Muscle of leg (tissue), 11 donors: ENCODE data around the gene PPM1H. TPM values are rescaled to one million over a fixed set of nuclear protein-coding genes. Genes with fewer than 3 reads are reported as not detected.
"Not testable (repeated sequence)": the region's sequence is repeated elsewhere in the genome, so short reads cannot be mapped to it uniquely, and the experiment has no call there.

ENCODE experiments used
- DNase-seq: peaks from one replicate; pipeline ENCODE4 v3.0.0; 2013
- H3K27ac ChIP-seq: one replicate; pipeline ENCODE4 v1.5.1; 2013; ENCODE audit warnings: mild to moderate bottlenecking, low read length, control low read depth
- H3K27me3 ChIP-seq: one replicate; pipeline ENCODE4 v1.6.1; 2013; ENCODE audit warnings: low read length; ENCODE audit not compliant: control insufficient read depth, insufficient read depth
- H3K36me3 ChIP-seq: one replicate; pipeline ENCODE4 v1.6.1; 2013; ENCODE audit warnings: low read length; ENCODE audit not compliant: control insufficient read depth, insufficient read depth
- H3K4me1 ChIP-seq: one replicate; pipeline ENCODE4 v1.6.1; 2013; ENCODE audit warnings: low read length; ENCODE audit not compliant: control insufficient read depth, insufficient read depth
- H3K4me3 ChIP-seq: one replicate; pipeline ENCODE4 v1.5.1; 2013; ENCODE audit warnings: low read length, control low read depth
- H3K9me3 ChIP-seq: replicated peaks from 2 replicates; pipeline ENCODE4 v1.6.1; 2013; ENCODE audit warnings: low read depth, low read length; ENCODE audit not compliant: control insufficient read depth
- WGBS: methylation state at CpG from one replicate; pipeline ENCODE4 v1.1.5; 2013; ENCODE audit warnings: missing lambda C conversion rate; ENCODE audit not compliant: insufficient coverage; 5-methylcytosine and 5-hydroxymethylcytosine counted together
- polyA plus RNA-seq, 8 donors: library from polyadenylated mRNA; unstranded; fragments of 120-200 nt; gene quantifications; one replicate each; pipeline versions ENCODE4 v1.2.1 to v1.2.3, GENCODE V29; 2013; ENCODE audit warnings: inconsistent platforms in 1 of 8, low replicate concordance in 1 of 8; ENCODE audit not compliant: insufficient read length in 8 of 8, insufficient read depth in 1 of 8
- total RNA-seq: library from RNA; stranded (reverse); fragments of 120-200 nt; gene quantifications from one replicate; pipeline ENCODE4 v1.2.4, GENCODE V29; 2013

PPM1H gene
- total and polyA plus RNA-seq, 9 donors: 2.7 to 4.2 (median 3.4) TPM

DNA sequence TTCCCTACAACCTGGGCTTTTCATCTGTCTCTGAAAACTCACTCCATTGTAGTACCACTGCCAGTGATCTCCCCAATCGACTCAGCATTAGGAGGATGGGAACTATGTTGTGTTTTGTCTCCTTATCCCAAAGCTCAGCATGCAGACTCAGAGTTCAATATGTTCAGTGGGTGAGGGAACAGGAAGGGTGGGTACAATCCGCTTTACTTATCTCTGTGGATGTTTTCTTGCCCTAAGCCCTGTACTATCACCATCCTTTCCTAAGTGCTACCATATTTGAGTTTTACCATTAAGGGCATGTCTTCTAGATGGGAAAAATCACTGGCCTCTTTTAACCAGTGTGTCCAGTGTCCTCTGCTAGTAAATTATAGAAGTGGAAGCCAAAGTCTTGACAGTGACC is 107.1 kb downstream of the PPM1H start:
- H3K27ac ChIP-seq: no peak overlapping the region
- H3K9me3 ChIP-seq: no peaks in the 10 kb centered on the region
- H3K4me1 ChIP-seq: no peaks in the 10 kb centered on the region
- H3K36me3 ChIP-seq: no peaks in the 10 kb centered on the region
- H3K4me3 ChIP-seq: no peak overlapping the region
- H3K27me3 ChIP-seq: no peaks in the 10 kb centered on the region
- DNase-seq: no peak
- no CpG with 5 or more reads among the region's 2 CpGs for WGBS

DNA sequence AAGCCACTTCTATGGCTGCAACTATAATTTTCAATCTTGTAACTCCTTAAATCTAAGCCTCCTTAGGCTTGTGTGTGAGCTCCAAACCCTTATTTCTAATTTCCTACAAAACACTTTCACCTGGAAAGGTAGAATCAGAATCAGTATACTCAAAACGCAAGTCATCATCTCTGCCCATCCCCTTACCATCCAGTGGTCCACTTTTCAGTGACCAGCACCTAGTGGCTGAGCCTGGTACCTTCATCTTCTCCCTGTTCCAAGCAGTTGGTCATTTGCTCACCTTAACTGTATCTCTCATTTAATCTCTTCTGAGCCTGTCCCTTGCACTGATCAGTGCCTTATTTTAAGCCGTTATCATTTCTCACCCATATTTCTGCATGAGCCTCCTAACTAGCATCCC is 107.9 kb downstream of the PPM1H start:
- Histone ChIP-seq H3K27ac (no peak overlapping the region), H3K4me3 (no peak overlapping the region), H3K4me1 (no peaks in the 10 kb centered on the region), H3K27me3 (no peaks in the 10 kb centered on the region), H3K36me3 (no peaks in the 10 kb centered on the region), H3K9me3 (no peaks in the 10 kb centered on the region)
- DNase-seq: no peak
- WGBS: 95% methylated on average over 2 of the region's 2 CpGs

DNA sequence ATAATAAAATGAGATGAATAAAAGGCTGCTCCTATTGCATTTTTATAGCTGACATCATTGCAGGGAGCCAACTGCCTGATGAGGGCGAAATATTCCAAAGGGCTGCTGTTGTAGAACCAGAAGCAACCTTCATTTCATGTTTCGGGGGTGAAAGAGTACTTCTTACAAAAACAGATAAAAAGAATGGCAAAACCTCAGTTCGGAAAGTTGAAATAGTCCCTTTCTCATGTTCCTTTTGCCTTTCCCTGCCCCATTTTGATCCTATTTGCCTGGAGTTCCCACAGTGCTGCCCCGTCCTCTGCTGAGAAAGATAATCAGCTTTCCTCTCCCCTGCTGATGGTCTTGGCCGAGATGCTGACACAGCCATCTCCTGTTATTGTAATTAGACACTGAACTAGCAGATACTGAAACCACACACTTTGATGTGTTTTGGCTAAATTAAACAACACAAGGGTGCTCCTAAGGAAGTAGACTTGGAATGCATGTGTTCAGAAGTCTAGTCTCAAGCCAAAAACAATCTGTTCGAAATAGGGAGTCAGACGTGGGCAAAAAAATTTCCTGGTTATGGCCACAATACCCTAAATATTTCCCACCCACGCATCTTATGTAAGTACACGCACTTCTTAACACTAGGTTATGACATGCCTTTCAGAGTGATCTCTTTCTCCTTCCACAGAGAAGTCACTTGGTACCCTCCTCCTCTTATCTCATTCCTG is 117.2 kb downstream of the PPM1H start:
- H3K9me3 ChIP-seq: no peaks in the 10 kb centered on the region
- H3K36me3 ChIP-seq: no peaks in the 10 kb centered on the region
- peak; percentile 45 for DNase-seq
- H3K27me3 ChIP-seq: no peaks in the 10 kb centered on the region
- H3K4me1 ChIP-seq: peaks cover 3% of the 10 kb centered on the region
- no peak overlapping the region for H3K4me3 ChIP-seq
- 57% methylated on average over 4 of the region's 9 CpGs for WGBS
- H3K27ac ChIP-seq: peak overlapping the region; percentile 56

DNA sequence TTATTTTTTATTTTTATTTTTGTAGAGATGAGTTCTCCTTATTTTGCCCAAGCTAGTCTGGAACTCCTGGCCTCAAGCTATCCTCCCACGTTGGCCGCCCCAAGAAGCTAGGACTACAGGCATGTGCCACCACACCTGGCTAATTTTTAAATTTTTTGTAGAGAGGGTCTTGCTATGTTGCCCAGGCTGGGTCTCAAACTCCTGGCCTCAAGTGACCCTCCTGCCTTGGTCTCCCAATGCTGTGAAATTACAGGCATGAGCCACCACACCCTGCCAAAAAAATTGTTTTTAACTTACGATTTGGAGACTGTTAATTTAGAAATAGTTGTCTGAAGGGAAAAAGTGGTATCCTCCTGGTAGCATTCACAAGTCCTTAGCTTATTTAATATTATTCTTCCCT is 120.7 kb downstream of the PPM1H start:
- H3K27ac ChIP-seq: no peak overlapping the region
- no peaks in the 10 kb centered on the region for H3K36me3 ChIP-seq
- no peak overlapping the region for H3K4me3 ChIP-seq
- H3K9me3 ChIP-seq: no peaks in the 10 kb centered on the region
- WGBS: no CpG with 5 or more reads among the region's 3 CpGs
- no peaks in the 10 kb centered on the region for H3K27me3 ChIP-seq
- no peak for DNase-seq
- peaks cover 3% of the 10 kb centered on the region for H3K4me1 ChIP-seq

GRCh38 chr12:62813031-62813829 is 121.7 kb downstream of the PPM1H start:
- Histone ChIP-seq H3K36me3 (no peaks in the 10 kb centered on the region), H3K27me3 (no peaks in the 10 kb centered on the region), H3K4me1 (peaks cover 3% of the 10 kb centered on the region), H3K9me3 (no peaks in the 10 kb centered on the region), H3K4me3 (no peak overlapping the region), H3K27ac (no peak overlapping the region)
- 20% methylated on average over 3 of the region's 18 CpGs for WGBS
- DNase-seq: peak; percentile 78

DNA sequence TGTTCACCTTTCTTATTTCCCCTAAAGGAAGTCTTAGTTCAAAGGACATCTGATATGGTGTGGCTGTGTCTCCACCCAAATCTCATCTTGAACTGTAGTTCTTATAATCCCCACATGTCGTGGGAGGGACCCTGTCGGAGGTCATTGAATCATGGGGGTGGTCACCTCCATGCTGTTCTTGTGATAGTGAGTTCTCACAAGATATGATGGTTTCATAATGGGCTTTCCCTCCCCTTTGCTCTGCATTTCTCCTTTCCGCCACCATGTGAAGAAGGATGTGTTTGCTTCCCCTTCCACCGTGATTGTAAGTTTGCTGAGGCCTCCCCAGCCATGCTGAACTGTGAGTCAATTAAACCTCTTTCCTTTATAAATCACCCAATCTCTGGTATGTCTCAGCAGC is 123.5 kb downstream of the PPM1H start:
- H3K9me3 ChIP-seq, H3K27me3 ChIP-seq, H3K36me3 ChIP-seq, H3K4me1 ChIP-seq, DNase-seq, H3K4me3 ChIP-seq, H3K27ac ChIP-seq: not testable (repeated sequence)
- WGBS: no CpG with 5 or more reads among the region's 4 CpGs

DNA sequence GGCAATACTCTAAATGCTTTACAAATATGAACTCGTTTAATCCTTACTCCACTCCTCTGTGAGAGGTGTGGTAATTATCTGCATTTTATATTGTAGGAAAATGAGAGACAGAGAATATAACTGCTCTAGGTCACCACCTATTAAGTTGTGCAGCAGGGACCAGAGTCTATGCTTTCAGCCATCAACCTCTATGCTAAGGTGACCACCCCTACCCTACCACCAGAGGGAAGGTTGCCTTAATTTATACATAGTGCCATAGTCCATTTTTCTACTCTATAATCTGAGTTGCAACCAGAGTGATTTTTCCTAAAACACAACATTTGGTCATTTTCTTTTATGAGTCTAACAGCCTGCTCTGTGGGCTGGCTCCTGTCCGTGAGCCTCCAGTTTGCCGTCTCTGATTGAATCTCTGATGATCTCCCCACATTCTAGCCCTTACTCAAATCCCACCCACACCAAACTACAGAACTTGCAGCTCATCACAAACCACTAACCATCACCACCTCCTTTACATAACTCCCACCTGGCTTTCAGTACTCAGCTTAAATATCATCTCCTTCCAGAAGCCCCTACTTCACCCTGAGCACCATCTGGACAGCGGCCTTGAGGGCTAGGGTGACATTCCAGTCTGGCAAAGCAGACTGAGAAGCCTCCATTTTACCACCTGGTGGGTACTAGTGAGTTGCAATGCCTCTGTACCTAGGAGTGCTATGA is 126.6 kb downstream of the PPM1H start:
- no peaks in the 10 kb centered on the region for H3K9me3 ChIP-seq
- no peak overlapping the region for H3K27ac ChIP-seq
- H3K36me3 ChIP-seq: no peaks in the 10 kb centered on the region
- no peak for DNase-seq
- H3K4me1 ChIP-seq: peaks cover 3% of the 10 kb centered on the region
- WGBS: 54% methylated on average over 2 of the region's 4 CpGs
- no peaks in the 10 kb centered on the region for H3K27me3 ChIP-seq
- H3K4me3 ChIP-seq: no peak overlapping the region

GRCh38 chr12:62806893-62807292 is 128.1 kb downstream of the PPM1H start:
- DNase-seq: no peak
- H3K27me3 ChIP-seq: no peaks in the 10 kb centered on the region
- 100% methylated on average over 1 of the region's 2 CpGs for WGBS
- no peaks in the 10 kb centered on the region for H3K4me1 ChIP-seq
- no peaks in the 10 kb centered on the region for H3K36me3 ChIP-seq
- H3K27ac ChIP-seq: no peak overlapping the region
- no peaks in the 10 kb centered on the region for H3K9me3 ChIP-seq
- no peak overlapping the region for H3K4me3 ChIP-seq

DNA sequence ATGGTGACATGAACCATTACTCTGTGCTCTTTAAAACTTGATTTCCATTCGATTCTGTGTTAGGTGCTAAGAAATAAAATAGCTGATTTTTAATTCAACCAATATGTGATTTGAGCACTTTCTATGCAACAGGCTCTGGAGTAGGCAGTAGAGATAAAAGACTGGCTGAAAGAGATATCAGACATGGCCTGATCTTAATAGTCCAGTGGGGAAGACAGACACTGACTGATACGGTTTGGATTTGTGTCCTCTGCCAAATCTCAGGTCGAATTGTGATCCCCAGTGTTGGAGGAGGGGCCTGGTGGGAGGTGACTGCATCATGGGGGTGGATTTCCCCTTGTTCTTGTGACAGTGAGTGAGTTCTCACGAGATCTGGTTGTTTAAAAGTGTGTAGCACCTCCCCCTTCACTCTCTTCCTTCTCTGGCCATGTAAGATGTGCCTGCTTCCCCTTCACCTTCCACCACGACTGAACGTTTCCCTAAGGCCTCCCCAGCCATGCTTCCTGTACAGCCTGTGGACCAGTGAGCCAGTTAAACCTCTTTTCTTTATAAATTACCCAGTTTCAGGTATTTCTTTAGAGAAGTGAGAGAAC is 128.6 kb downstream of the PPM1H start:
- WGBS: 49% methylated on average over 4 of the region's 6 CpGs
- DNase-seq: no peak
- H3K27me3 ChIP-seq: no peaks in the 10 kb centered on the region
- H3K27ac ChIP-seq: no peak overlapping the region
- H3K9me3 ChIP-seq: no peaks in the 10 kb centered on the region
- no peak overlapping the region for H3K4me3 ChIP-seq
- no peaks in the 10 kb centered on the region for H3K36me3 ChIP-seq
- no peaks in the 10 kb centered on the region for H3K4me1 ChIP-seq

DNA sequence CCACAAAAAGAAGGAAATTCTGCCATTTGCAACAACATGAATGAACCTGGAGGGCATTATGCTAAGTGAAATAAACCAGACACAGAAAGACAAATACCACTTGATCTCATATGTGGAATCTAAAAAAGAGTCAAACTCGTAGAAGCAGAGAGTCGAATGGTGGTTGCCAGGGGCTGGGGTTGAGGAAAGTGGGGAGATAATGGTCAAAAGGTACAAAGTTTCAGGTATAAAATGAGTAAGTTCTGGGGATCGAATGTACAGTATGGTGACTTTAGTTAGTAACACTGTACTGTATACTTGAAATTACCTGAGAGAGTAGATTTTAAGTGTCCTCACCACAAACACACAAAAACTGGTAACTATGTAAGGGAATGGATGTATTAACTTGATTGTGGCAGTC is 129.4 kb downstream of the PPM1H start:
- Histone ChIP-seq H3K36me3 (no peaks in the 10 kb centered on the region), H3K27ac (no peak overlapping the region), H3K27me3 (no peaks in the 10 kb centered on the region), H3K4me1 (no peaks in the 10 kb centered on the region), H3K4me3 (no peak overlapping the region), H3K9me3 (no peaks in the 10 kb centered on the region)
- WGBS: no CpG with 5 or more reads among the region's 3 CpGs
- DNase-seq: no peak
